Esophagus squamous epithelium (tissue), 5 donors: ENCODE data around the gene SELENOK. TPM values are rescaled to one million over a fixed set of nuclear protein-coding genes. Genes with fewer than 3 reads are reported as not detected.

ENCODE experiments used
- DNase-seq: peaks from one replicate; lab custom pipeline; 2025; lab: John Stamatoyannopoulos, UW
- H3K27ac ChIP-seq, 4 donors: fragments of 200-600 bp; sonication (generic); one replicate each; pipeline ENCODE4 v1.5.1; 2016 to 2019; ENCODE audit warnings: mild to moderate bottlenecking in 1 of 4
- H3K27me3 ChIP-seq, 4 donors: fragments of 200-600 bp; sonication (generic); 1 replicate in 3 of 4; 2 replicates in 1 of 4; pipeline versions ENCODE4 v1.5.1 to v1.6.0; 2017 to 2021; ENCODE audit warnings: antibody characterized with exemption in 1 of 4
- H3K36me3 ChIP-seq, 3 donors: fragments of 200-600 bp; sonication (generic); one replicate each; pipeline ENCODE4 v1.5.1; 2016 to 2019
- H3K4me1 ChIP-seq, 3 donors: fragments of 200-600 bp; sonication (generic); one replicate each; pipeline ENCODE4 v1.5.1; 2017 to 2019
- H3K4me3 ChIP-seq, 4 donors: fragments of 200-600 bp; sonication (generic); 1 replicate in 3 of 4; 2 replicates in 1 of 4; pipeline ENCODE4 v1.5.1; 2016 to 2019; ENCODE audit warnings: mild to moderate bottlenecking in 2 of 4, moderate library complexity in 1 of 4
- H3K9me3 ChIP-seq, 3 donors: fragments of 200-600 bp; sonication (generic); one replicate each; pipeline ENCODE4 v1.5.1; 2016 to 2019
- POLR2A ChIP-seq, 4 donors: fragments of 450-650 bp; IDR thresholded peaks; one replicate each; pipeline ENCODE4 v1.6.1; 2017; ENCODE audit warnings: antibody characterized with exemption in 4 of 4, mild to moderate bottlenecking in 4 of 4, moderate library complexity in 3 of 4
- WGBS, 2 donors: methylation state at CpG; one replicate each; pipeline ENCODE4 v1.1.5; 2018; 5-methylcytosine and 5-hydroxymethylcytosine counted together
- intact Hi-C: fragments of 100-400 bp; cut with DNase I; formaldehyde crosslinking; loops from one replicate; pipeline ENCODE4 v1.15.0; 2022
- total RNA-seq, 4 donors: library from RNA; depleted of rRNA; stranded (reverse); fragments of >200 nt; gene quantifications; one replicate each; pipeline ENCODE4 v1.1.0, GENCODE V29; 2016
- TF ChIP-seq, protein P1 (sequence below), 6 experiments: fragments of 450-650 bp in 4 of 6; fragments of 200-600 bp in 2 of 6; sonication (generic) in 2 of 6; IDR thresholded peaks; one replicate each; pipeline ENCODE4 v1.5.1; 2016 to 2019; ENCODE audit warnings: antibody characterized with exemption in 6 of 6, mild to moderate bottlenecking in 4 of 6, moderate library complexity in 4 of 6
- donor health status: DM: yes; HTN: yes; CAD: no.

Gene SELENOK
- total RNA-seq, 4 donors from 2014 or later: 16.4 to 36.2 (median 27.2) TPM

GRCh38 chr3:53899750-53900149 lies 8.1 kb upstream of the SELENOK start:
- intact Hi-C loops: no loop called here
- Histone ChIP-seq H3K27ac (no peak overlapping the region), H3K4me1 (no peaks in the 10 kb centered on the region), H3K27me3 (peaks cover 0 to 54% (median 0%) of the 10 kb centered on the region in 4 donors), H3K36me3 (no peaks in the 10 kb centered on the region), H3K9me3 (no peaks in the 10 kb centered on the region), H3K4me3 (no peak overlapping the region)
- no peak for DNase-seq
- 57 to 64% methylated on average over 2 of the region's 2 CpGs for WGBS, 2 donors
- no peak for TF ChIP-seq POLR2A (IDR thresholded peaks at IDR 0.05)
- TF ChIP-seq, protein P1, sequence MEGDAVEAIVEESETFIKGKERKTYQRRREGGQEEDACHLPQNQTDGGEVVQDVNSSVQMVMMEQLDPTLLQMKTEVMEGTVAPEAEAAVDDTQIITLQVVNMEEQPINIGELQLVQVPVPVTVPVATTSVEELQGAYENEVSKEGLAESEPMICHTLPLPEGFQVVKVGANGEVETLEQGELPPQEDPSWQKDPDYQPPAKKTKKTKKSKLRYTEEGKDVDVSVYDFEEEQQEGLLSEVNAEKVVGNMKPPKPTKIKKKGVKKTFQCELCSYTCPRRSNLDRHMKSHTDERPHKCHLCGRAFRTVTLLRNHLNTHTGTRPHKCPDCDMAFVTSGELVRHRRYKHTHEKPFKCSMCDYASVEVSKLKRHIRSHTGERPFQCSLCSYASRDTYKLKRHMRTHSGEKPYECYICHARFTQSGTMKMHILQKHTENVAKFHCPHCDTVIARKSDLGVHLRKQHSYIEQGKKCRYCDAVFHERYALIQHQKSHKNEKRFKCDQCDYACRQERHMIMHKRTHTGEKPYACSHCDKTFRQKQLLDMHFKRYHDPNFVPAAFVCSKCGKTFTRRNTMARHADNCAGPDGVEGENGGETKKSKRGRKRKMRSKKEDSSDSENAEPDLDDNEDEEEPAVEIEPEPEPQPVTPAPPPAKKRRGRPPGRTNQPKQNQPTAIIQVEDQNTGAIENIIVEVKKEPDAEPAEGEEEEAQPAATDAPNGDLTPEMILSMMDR (IDR thresholded peaks at IDR 0.05): no peak

DNA sequence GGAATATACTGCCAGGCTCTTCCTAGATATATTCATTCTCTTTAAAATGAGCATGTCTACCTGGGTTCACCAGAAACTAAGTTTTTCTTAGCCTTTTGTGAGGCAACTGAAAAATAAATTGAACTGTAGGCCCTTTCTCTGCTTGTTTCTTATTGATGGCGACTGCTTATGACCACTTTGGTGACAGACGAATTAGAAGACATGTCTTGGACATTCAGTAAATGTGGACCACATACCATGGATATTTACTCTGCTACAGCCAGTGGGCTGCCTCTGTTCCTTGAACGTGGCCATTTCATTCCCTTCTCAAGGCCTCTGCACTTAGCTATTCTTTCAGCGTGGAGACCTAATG lies 603 bp upstream of the SELENOK start:
- H3K4me3 ChIP-seq: peak overlapping the region; percentile 70 to 99 (median 82)
- WGBS, 2 donors: 47 to 53% methylated on average over 4 of the region's 4 CpGs
- peaks cover 0 to 28% (median 14%) of the 10 kb centered on the region in 3 donors for H3K4me1 ChIP-seq
- no peaks in the 10 kb centered on the region for H3K9me3 ChIP-seq
- H3K36me3 ChIP-seq: peaks cover 0 to 10% (median 0%) of the 10 kb centered on the region in 3 donors
- peak overlapping the region; percentile 92 to 99 (median 96) for H3K27ac ChIP-seq
- H3K27me3 ChIP-seq: peaks cover 0 to 26% (median 0%) of the 10 kb centered on the region in 4 donors
- intact Hi-C loops: no loop called here
- TF ChIP-seq, protein P1 (IDR thresholded peaks at IDR 0.05): no peak
- TF ChIP-seq POLR2A (IDR thresholded peaks at IDR 0.05): no peak
- DNase-seq: no peak

- Histone ChIP-seq H3K4me1 (peaks cover 0 to 28% (median 14%) of the 10 kb centered on the region in 3 donors), H3K27me3 (peaks cover 0 to 20% (median 0%) of the 10 kb centered on the region in 4 donors), H3K27ac (peak overlapping the region; percentile 92 to 99 (median 96)), H3K9me3 (no peaks in the 10 kb centered on the region), H3K36me3 (peaks cover 0 to 22% (median 0%) of the 10 kb centered on the region in 3 donors), H3K4me3 (peak overlapping the region; percentile 70 to 99 (median 82))
- DNase-seq: no peak
- intact Hi-C loops: no loop called here
- WGBS, 2 donors: 5 to 8% methylated on average over 13 to 18 of the region's 21 CpGs
- no peak for TF ChIP-seq POLR2A (IDR thresholded peaks at IDR 0.05)
- TF ChIP-seq, protein P1 (IDR thresholded peaks at IDR 0.05): no peak
These were observed 758 bp downstream of the SELENOK start for GRCh38 chr3:53890726-53891475.

DNA sequence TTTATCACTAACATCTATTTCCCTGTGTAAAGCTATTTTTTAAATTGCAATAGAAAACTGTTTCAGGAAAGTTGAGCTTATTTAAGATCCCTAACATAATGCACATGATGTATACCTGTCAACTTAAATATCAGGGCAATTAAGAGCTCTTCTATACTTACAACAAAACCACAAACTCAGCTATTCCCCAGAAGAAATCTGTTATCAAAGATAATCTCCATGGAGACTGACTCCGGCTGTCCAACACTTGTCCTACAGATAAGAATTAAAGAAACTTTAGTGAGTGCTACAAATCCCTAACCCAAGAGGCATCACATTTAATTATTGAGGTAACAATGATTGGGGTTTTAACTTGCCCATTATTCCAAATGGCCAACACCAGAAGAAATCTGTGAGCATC lies 3.4 kb downstream of the SELENOK start:
- intact Hi-C loops: no loop called here
- Histone ChIP-seq H3K27ac (no peak overlapping the region), H3K9me3 (no peaks in the 10 kb centered on the region), H3K4me3 (no peak overlapping the region), H3K27me3 (no peaks in the 10 kb centered on the region), H3K4me1 (peaks cover 0 to 28% (median 14%) of the 10 kb centered on the region in 3 donors), H3K36me3 (peaks cover 0 to 47% (median 4%) of the 10 kb centered on the region in 3 donors)
- DNase-seq: no peak
- WGBS, 2 donors: 94 to 100% methylated on average over 1 of the region's 1 CpG
- TF ChIP-seq POLR2A (IDR thresholded peaks at IDR 0.05): no peak
- TF ChIP-seq, protein P1 (IDR thresholded peaks at IDR 0.05): no peak

DNA sequence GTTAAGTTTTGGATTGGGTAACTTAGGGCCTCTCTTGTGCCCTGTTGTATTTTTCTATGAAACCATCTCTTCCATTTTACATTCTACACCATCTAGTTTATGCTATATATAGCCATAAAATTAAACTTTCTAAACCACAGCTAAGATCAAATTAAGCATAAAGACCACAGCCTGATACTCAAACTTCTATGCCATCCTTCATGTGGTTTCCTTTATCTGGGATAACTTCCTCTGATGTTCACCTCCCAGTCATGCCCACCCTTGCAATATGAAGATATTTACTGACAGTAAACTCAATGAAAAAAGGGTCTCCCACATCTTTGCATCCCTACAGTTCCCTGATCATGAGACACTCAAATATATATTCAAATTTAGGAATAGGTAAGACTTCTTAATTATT lies 4.2 kb downstream of the SELENOK start:
- TF ChIP-seq POLR2A (IDR thresholded peaks at IDR 0.05): no peak
- TF ChIP-seq, protein P1 (IDR thresholded peaks at IDR 0.05): no peak

More for the DNA sequence above, 4.2 kb downstream of the SELENOK start:
- no peak for DNase-seq
- Histone ChIP-seq H3K4me3 (no peak overlapping the region), H3K27ac (no peak overlapping the region), H3K4me1 (peaks cover 0 to 30% (median 14%) of the 10 kb centered on the region in 3 donors), H3K27me3 (no peaks in the 10 kb centered on the region), H3K9me3 (no peaks in the 10 kb centered on the region), H3K36me3 (peaks cover 0 to 47% (median 4%) of the 10 kb centered on the region in 3 donors)
- intact Hi-C loops: no loop called here
